GM12878 (cell line): ENCODE results near the gene SIGLEC5. TPM values are rescaled to one million over a fixed set of nuclear protein-coding genes. Genes with fewer than 3 reads are reported as not detected.

Experiments
- ATAC-seq: fragments of 200-7000 bp; cut with Tn5 transposase; 3 replicates; pipeline ENCODE4 v1.9.1; 2020; ENCODE audit warnings: mild to moderate bottlenecking, moderate library complexity
- BruUV-seq: library from RNA; stranded (reverse); fragments of 400-500 nt; replicated peaks from 2 replicates; lab custom pipeline; 2021; lab: Mats Ljungman, UMichigan
- CTCF ChIA-PET: fragments of 300-600 bp; sonication (Branson Sonifier 250); formaldehyde crosslinking; extraction: SDS; loops from one replicate; lab custom pipeline; 2021; ENCODE audit warnings: inconsistent platforms; lab: Yijun Ruan, JAX
- POLR2A ChIA-PET: fragments of 350-600 bp; formaldehyde crosslinking; extraction: SDS; loops from one replicate; lab custom pipeline; 2021; ENCODE audit warnings: inconsistent platforms; lab: Charles Lee
- RAD21 ChIA-PET: fragments of 300-600 bp; sonication (Branson Sonifier 250); formaldehyde crosslinking; loops from one replicate; lab custom pipeline; 2023; ENCODE audit warnings: antibody characterized with exemption; ENCODE audit not compliant: unreplicated experiment; lab: Charles Lee
- SMC1A ChIA-PET: fragments of 300-600 bp; sonication (Branson Sonifier 250); formaldehyde crosslinking; loops from one replicate; lab custom pipeline; 2023; ENCODE audit not compliant: unreplicated experiment, uncharacterized antibody; lab: Charles Lee
- DNase-seq: peaks from one replicate; pipeline ENCODE4 v3.0.0-alpha.2; 2011; ENCODE audit warnings: low read depth, low spot score
- FAIRE-seq: peaks from 3 replicates; lab custom pipeline; 2011; peaks lifted over from hg19 to GRCh38; lab: Jason Lieb, UNC
- H2AFZ ChIP-seq: 2 replicates; pipeline ENCODE4 v1.6.0; 2011; ENCODE audit warnings: low read depth, low read length, control low read depth; ENCODE audit not compliant: control insufficient read depth
- H3K27ac ChIP-seq: 2 replicates; pipeline ENCODE4 v1.5.1; 2011; ENCODE audit warnings: control low read depth; ENCODE audit not compliant: control insufficient read depth, insufficient read depth
- H3K27me3 ChIP-seq, 2 experiments: replicated peaks in 1 of 2; 2 replicates each; pipeline versions ENCODE4 v1.6.0 to v1.6.1; 2011; ENCODE audit warnings: low read length in 1 of 2; ENCODE audit not compliant: control insufficient read depth in 2 of 2, insufficient read depth in 2 of 2
- H3K36me3 ChIP-seq, 2 experiments: 2 replicates each; pipeline ENCODE4 v1.5.1; 2011; ENCODE audit warnings: low read length in 1 of 2; ENCODE audit not compliant: control insufficient read depth in 2 of 2, insufficient read depth in 2 of 2
- H3K4me1 ChIP-seq: 2 replicates; pipeline ENCODE4 v1.6.1; 2011; ENCODE audit warnings: mild to moderate bottlenecking, low read length, moderate library complexity, mixed read lengths; ENCODE audit not compliant: control insufficient read depth, insufficient read depth
- H3K4me2 ChIP-seq: 2 replicates; pipeline ENCODE4 v1.6.0; 2011; ENCODE audit warnings: control low read depth; ENCODE audit not compliant: control insufficient read depth, insufficient read depth
- H3K4me3 ChIP-seq: fragments of 200-600 bp; sonication (generic); 2 replicates; pipeline ENCODE4 v1.5.1; 2016
- H3K79me2 ChIP-seq: 2 replicates; pipeline ENCODE4 v1.6.0; 2011; ENCODE audit warnings: low read length; ENCODE audit not compliant: control insufficient read depth, insufficient read depth
- H3K9ac ChIP-seq: 2 replicates; pipeline ENCODE4 v1.8.0; 2011; ENCODE audit warnings: low read length, control low read depth, mixed read lengths; ENCODE audit not compliant: control insufficient read depth, insufficient read depth
- H3K9me3 ChIP-seq: replicated peaks from 3 replicates; pipeline ENCODE4 v1.5.1; 2011; ENCODE audit warnings: mild to moderate bottlenecking, low read length; ENCODE audit not compliant: control insufficient read depth, insufficient read depth
- H4K20me1 ChIP-seq: 2 replicates; pipeline ENCODE4 v1.6.0; 2011; ENCODE audit not compliant: control insufficient read depth, insufficient read depth
- BCL11A ChIP-seq: IDR thresholded peaks from 2 replicates; pipeline ENCODE4 v1.6.1; 2011; ENCODE audit warnings: low read depth, low read length
- BCL3 ChIP-seq: IDR thresholded peaks from 2 replicates; pipeline ENCODE4 v1.6.1; 2011; ENCODE audit warnings: borderline replicate concordance, low read depth, mild to moderate bottlenecking, moderate library complexity, low read length; ENCODE audit not compliant: insufficient read depth, poor library complexity, severe bottlenecking
- BRCA1 ChIP-seq: IDR thresholded peaks from 2 replicates; pipeline ENCODE4 v1.6.1; 2011; ENCODE audit warnings: low read depth, low read length, improper control_type of control experiment
- CREM ChIP-seq: IDR thresholded peaks from 2 replicates; pipeline ENCODE4 v1.6.1; 2014; ENCODE audit warnings: antibody characterized with exemption, low read depth
- ESRRA ChIP-seq: IDR thresholded peaks from 2 replicates; pipeline ENCODE4 v1.6.1; 2012; ENCODE audit warnings: mild to moderate bottlenecking, low read length, improper control_type of control experiment
- EZH2 ChIP-seq: IDR thresholded peaks from 2 replicates; pipeline ENCODE4 v1.6.1; 2012; ENCODE audit warnings: low read depth, mild to moderate bottlenecking, control low read depth, inconsistent platforms, low read length, borderline replicate concordance; ENCODE audit not compliant: control insufficient read depth
- IRF3 ChIP-seq: fragments of 450-650 bp; IDR thresholded peaks from 2 replicates; pipeline ENCODE4 v1.6.1; 2014; ENCODE audit warnings: mild to moderate bottlenecking
- MXI1 ChIP-seq: fragments of 150-350 bp; IDR thresholded peaks from 2 replicates; pipeline ENCODE4 v1.6.1; 2011; ENCODE audit warnings: low read depth, mild to moderate bottlenecking, inconsistent platforms, low read length, improper control_type of control experiment
- PRDM15 ChIP-seq: fragments of 450-650 bp; formaldehyde crosslinking; IDR thresholded peaks from 2 replicates; pipeline ENCODE4 v1.4.0; 2020; ENCODE audit warnings: mild to moderate bottlenecking, moderate library complexity
- SIN3A ChIP-seq: IDR thresholded peaks from 2 replicates; pipeline ENCODE4 v1.6.1; 2012; ENCODE audit warnings: low read depth, low read length, improper control_type of control experiment
- WGBS: methylation state at CpG from one replicate; pipeline ENCODE4 v1.1.6; 2016; ENCODE audit warnings: low lambda C conversion rate; ENCODE audit not compliant: insufficient replicate concordance, insufficient coverage; ENCODE audit errors: missing lambda C conversion rate; 5-methylcytosine and 5-hydroxymethylcytosine counted together
- in situ Hi-C: fragments of 300-500 bp; cut with MboI; formaldehyde crosslinking; loops from 9 replicates; pipeline ENCODE4 v1.14.3; 2018; ENCODE audit warnings: mixed read lengths
- intact Hi-C: fragments of 100-400 bp; cut with micrococcal nuclease; formaldehyde crosslinking; loops from one replicate; pipeline ENCODE4 v1.14.2; 2022; ENCODE audit not compliant: unreplicated experiment
- polyA plus RNA-seq, 11 experiments: library from polyadenylated mRNA; depleted of rRNA in 4 of 11; unstranded in 6 of 11; stranded (reverse) in 5 of 11; fragments of >200 nt; fragmentation: Nextera tagmentation in 4 of 11; fragmentation: Illumina TruSeq in 1 of 11; extraction: Ambion mirVana in 4 of 11; extraction: Trizol in 1 of 11; gene quantifications; 1 replicate in 1 of 11; 2 replicates in 10 of 11; pipeline versions ENCODE4 v1.2.1 to v1.2.3, GENCODE V29; 2011 to 2016; ENCODE audit warnings: inconsistent platforms in 2 of 11, missing spikeins in 2 of 11, low read depth in 1 of 11
- total RNA-seq, 4 experiments: library from RNA; depleted of rRNA in 3 of 4; stranded (reverse); fragments of >200 nt in 3 of 4; fragmentation: Illumina TruSeq in 1 of 4; extraction: Trizol in 1 of 4; gene quantifications; 2 replicates each; pipeline versions ENCODE4 v1.2.1 to v1.2.3, GENCODE V29; 2013 to 2021

SIGLEC5 gene
- total and polyA plus RNA-seq, 10 of the 15 experiments (the other 5 are each of a cell fraction or from before 2014, with no cell fraction given): 0.05 to 2.5 (median 1.4) TPM; not detected in 1

- POLR2A ChIA-PET: no interaction called here
- intact Hi-C loops: no loop called here
- H3K36me3 ChIP-seq: no peaks in the 10 kb centered on the region
Observed at GRCh38 chr19:51598159-51598915, 31.9 kb downstream of the SIGLEC5 start.

More at GRCh38 chr19:51598159-51598915, 31.9 kb downstream of the SIGLEC5 start:
- Histone ChIP-seq H3K4me1 (peaks cover 19% of the 10 kb centered on the region), H4K20me1 (no peaks in the 10 kb centered on the region), H3K4me2 (no peak overlapping the region), H3K79me2 (no peaks in the 10 kb centered on the region; the same call in 1 of the 2 replicates), H2AFZ (no peak overlapping the region), H3K4me3 (no peak overlapping the region), H3K9ac (no peak overlapping the region), H3K9me3 (peaks cover 2% of the 10 kb centered on the region; the same call in 2 of the 3 replicates), H3K27me3 (0 out of 4 replicates have a peak, but pooled peaks cover 0 to 1% of the 10 kb centered on the region in 2 experiments), H3K27ac (no peak overlapping the region)
- DNase-seq (no peak), FAIRE-seq (no peak), ATAC-seq (no peak)
- TF ChIP-seq BRCA1 (no peak), EZH2 (no peak), SIN3A (no peak), PRDM15 (CRISPR knock-in tag) (no peak), IRF3 (no peak), CREM (no peak), BCL3 (no peak), BCL11A (no peak), MXI1 (no peak), ESRRA (no peak)
- RAD21 ChIA-PET: no interaction called here
- SMC1A ChIA-PET: no interaction called here
- BruUV-seq: no TSS peak
- CTCF ChIA-PET: no interaction called here
- in situ Hi-C loops: no loop called here
- 91% methylated on average over 30 of the region's 31 CpGs for WGBS
